Measurements from ENCODE around the gene PYGM.

- TF ChIP-seq YY1 (IDR thresholded peaks at IDR 0.05; ENCODE audit: insufficient read depth, insufficient read length) (no peak), ZNF274 (IDR thresholded peaks at IDR 0.05; ENCODE audit: low read depth, low read length) (no peak), SUZ12 (IDR thresholded peaks at IDR 0.05; ENCODE audit: extremely low read depth, insufficient read depth, insufficient read length) (no peak)
Observed at GRCh38 chr11:64770120-64770519, 10.3 kb upstream of the PYGM start.
